NCI-H187 (cell line): ENCODE results near the gene WWOX.
"Not testable (repeated sequence)": the region's sequence is repeated elsewhere in the genome, so short reads cannot be mapped to it uniquely, and the experiment has no call there.

Source experiments
- DNase-seq, 2 experiments: peaks; one replicate each; lab custom pipeline; 2025; lab: John Stamatoyannopoulos, UW

The WWOX gene

DNA sequence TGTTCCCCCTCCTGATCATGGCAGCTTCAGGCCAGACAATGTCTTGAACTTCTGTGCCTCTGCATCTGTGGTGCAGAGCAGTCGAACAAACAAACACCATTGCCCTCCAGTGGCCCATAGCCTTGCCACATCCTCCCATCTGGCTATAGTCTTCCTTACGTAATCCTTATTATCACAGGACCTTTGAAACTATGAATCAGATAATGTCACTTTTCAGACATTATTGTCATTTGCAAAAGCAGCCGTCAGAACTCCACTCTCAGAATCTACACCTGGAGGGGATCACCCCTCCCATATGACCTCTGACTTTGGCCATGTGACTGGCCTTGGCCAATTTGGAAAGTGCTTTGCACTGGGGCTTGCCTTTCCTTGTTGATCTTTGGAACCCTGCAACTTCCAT is 1113.8 kb downstream of the WWOX start:
- no peak for DNase-seq

DNA sequence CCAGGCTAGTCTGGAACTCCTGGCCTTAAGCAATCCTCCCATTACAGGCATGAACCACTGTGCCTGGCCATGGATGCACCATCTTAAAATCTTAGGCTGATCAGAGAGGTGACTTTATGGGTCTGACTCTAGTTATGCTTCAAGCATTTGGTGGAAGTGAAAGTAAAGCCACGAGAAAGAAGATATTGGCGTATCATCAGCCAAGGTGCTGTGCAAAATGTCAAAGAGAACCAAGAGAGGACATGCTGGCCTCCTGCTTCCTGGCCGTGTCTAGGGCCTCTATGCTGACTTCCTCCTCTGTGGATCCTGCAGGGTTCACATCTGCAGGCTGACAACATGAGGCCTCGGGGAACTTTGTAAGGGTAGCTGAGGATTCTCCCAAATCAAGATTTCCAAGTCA is 1115.8 kb downstream of the WWOX start:
- no peak for DNase-seq

- DNase-seq: no peak
These were observed 1118.0 kb downstream of the WWOX start for GRCh38 chr16:79217375-79218011.

DNA sequence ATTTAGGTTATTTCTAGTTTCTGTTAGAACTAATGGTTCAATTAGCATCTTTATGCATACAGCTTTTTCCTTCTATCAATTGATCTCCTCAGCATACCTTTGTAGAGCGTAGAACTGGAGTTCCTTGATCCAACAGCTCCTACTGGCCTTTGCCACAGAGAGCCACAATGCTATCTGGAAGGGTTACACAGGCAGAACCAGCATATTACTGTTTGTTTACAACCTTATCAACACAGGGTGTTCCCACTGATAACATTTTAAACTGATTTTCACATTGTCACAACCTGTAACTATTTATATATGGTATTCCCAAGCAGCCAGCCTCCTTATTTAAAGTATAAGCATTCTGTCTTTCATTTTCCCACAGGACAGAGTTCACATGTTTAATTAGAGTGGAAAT is 1118.9 kb downstream of the WWOX start:
- no peak for DNase-seq

GRCh38 chr16:79225994-79226393 is 1126.5 kb downstream of the WWOX start:
- not testable (repeated sequence) for DNase-seq

DNA sequence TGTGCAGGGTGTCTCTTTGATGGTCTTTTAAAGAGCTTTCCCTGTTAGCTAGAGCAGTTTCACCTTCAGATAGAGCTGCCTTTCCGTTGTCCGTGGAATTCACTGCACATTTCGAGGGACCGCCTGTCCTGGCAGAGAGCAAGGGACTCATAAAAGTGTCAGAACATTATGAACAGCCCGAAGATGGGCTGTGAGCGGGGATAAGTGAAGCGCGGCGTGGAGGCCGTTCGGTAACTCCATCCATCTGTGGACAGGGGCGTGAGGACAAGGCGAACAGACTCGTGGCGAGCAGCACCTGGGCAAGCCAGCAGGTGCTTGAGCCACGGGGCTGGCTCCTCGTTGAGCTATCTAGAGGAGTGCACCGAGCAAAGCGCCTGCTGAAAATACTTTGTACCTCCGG is 1129.9 kb downstream of the WWOX start:
- DNase-seq: no peak

DNA sequence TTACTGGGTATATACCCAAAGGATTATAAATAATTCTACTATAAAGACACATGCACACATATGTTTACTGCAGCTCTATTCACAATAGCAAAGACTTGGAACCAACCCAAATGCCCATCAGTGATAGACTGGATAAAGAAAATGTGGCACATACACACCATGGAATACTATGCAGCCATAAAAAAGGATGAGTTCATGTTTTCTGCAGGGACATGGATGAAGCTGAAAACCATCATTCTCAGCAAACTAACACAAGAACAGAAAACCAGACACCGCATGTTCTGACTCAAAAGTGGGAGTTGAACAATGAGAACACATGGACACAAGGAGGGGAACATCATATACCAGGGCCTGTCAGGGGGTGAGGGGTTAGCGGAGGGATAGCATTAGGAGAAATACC is 1146.2 kb downstream of the WWOX start:
- DNase-seq: not testable (repeated sequence)

- DNase-seq: no peak
These were observed 1147.9 kb downstream of the WWOX start for GRCh38 chr16:79247386-79247785.

DNA sequence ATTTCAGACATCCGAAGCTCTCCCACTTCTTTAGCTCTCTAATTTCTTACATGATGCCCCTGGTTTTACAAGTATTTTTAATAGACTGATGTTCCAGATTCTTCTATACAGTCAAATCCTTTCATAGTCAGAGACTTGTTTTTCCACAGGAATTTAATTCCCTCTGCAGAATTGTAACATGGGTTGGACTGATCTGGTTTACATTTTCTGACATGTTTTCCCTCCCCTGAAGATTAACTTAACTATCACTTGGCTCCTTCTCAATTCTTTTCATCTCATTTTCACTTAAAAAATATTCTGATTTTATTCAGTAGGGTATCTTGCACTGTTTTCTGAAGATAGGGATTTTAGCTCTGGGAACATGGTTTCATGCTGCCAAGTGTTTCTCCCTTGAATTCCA is 1148.9 kb downstream of the WWOX start:
- no peak for DNase-seq

- DNase-seq: no peak
These were observed 1151.1 kb downstream of the WWOX start for GRCh38 chr16:79250502-79251098.

DNA sequence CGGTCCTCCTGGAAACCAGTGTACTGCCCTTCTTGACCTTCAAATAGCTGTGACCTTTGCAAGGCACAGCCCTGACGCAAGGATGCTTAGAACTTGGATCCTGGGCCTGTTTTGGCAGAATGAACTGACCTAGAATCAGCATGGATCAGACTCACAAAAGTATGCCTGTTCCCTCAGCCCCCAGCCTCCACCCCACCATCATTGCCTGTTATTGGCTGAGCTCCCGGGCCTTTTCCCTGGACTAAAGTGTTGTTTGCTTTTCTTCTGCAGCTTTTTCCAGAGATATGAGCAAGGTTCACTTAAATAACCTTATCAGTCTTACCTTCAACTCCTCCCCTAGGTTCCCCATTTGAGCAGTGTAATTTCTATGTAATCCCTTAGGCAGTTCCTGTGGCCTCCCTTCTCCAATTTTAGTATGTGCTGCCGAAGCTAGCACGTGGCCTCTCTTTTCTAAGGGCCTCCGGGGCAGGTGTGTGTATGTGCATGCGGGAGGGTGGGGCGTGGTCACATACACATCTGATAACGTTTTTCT is 1153.7 kb downstream of the WWOX start:
- no peak for DNase-seq

- no peak for DNase-seq
These were observed 1158.6 kb downstream of the WWOX start for GRCh38 chr16:79257953-79258490.

DNA sequence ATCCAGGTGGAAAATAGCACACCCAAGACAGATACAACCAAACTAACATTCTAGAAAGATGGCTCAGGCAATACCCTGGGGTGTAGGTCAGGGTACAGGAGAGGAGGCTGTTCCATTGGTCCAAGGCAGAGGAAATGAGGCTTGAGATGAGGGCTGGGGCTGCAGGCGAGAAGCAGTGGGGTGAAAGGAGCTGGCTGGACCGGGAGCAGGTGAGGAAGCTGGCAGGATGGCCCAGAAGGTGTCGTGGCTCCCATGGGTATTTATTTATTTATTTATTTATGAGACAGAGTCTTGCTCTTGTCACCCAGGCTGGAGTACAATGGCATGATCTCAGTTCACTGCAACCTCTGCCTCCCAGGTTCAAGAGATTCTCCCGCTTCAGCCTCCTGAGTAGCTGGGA is 1161.4 kb downstream of the WWOX start:
- DNase-seq: not testable (repeated sequence)

- DNase-seq: no peak
These were observed 1162.1 kb downstream of the WWOX start for GRCh38 chr16:79261481-79261940.

DNA sequence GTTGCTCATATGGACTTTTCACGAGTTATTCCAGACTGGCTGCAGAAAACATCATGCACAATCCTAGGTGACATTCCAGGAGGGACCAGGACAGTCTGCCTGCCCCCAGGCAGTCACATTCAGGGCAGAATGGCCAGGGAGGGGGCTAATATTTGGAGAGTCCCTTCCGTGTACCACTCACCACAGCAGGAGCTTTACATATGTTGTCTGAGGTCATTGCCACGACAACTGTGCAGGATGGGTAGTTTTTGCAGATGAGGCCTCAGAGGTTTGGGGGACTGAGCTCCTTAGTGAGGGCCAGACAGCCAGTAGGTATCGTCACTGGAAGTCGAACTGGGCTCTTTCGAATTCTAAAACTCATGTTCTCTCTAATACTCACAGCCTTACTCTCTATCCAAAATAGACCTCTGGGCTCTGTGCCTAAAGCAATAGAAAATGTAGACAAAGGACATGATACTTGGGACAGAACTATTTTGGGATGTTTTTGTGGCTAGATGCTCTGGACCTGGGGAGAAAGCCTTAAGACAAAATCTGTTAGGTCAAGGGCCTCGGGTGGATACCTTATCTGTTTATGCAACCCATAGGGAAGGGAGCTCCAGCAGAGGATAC is 1162.6 kb downstream of the WWOX start:
- DNase-seq: no peak
